RWPE2 (cell line): Measurements from ENCODE around the gene DPEP1.

ENCODE experiments used
- ATAC-seq: fragments of 200-7000 bp; cut with Tn5 transposase; 3 replicates; pipeline ENCODE4 v1.9.1; 2021; ENCODE audit warnings: low read depth
- DNase-seq: peaks from one replicate; pipeline ENCODE4 v3.0.0-alpha.2; 2020; ENCODE audit warnings: low spot score
- H3K27ac ChIP-seq: fragments of 450-650 bp; 2 replicates; pipeline ENCODE4 v1.5.1; 2017; ENCODE audit warnings: mild to moderate bottlenecking; ENCODE audit not compliant: poor library complexity, severe bottlenecking
- H3K27me3 ChIP-seq: fragments of 250-450 bp; sonication (Bioruptor Pico); 2 replicates; pipeline ENCODE4 v1.5.1; 2021; ENCODE audit warnings: mild to moderate bottlenecking, moderate library complexity; ENCODE audit not compliant: insufficient read depth, poor library complexity, severe bottlenecking
- H3K36me3 ChIP-seq: fragments of 250-450 bp; sonication (Bioruptor Pico); 2 replicates; pipeline ENCODE4 v1.5.1; 2020; ENCODE audit warnings: low read depth, mild to moderate bottlenecking, moderate library complexity
- H3K4me1 ChIP-seq: fragments of 250-450 bp; sonication (Bioruptor Pico); 2 replicates; pipeline ENCODE4 v1.5.1; 2021; ENCODE audit warnings: mild to moderate bottlenecking, moderate library complexity; ENCODE audit not compliant: insufficient read depth, poor library complexity, severe bottlenecking
- H3K4me3 ChIP-seq: fragments of 250-450 bp; sonication (Bioruptor Pico); 2 replicates; pipeline ENCODE4 v1.5.1; 2021; ENCODE audit warnings: mild to moderate bottlenecking, moderate library complexity; ENCODE audit not compliant: severe bottlenecking
- H3K9me3 ChIP-seq: fragments of 250-450 bp; sonication (Bioruptor Pico); 2 replicates; pipeline ENCODE4 v1.5.1; 2021; ENCODE audit warnings: mild to moderate bottlenecking, moderate library complexity; ENCODE audit not compliant: severe bottlenecking
- CTCF ChIP-seq: fragments of 450-650 bp; IDR thresholded peaks from one replicate; pipeline ENCODE4 v1.5.1; 2017; ENCODE audit warnings: mild to moderate bottlenecking, moderate library complexity; ENCODE audit not compliant: poor library complexity, severe bottlenecking

Gene DPEP1

DNA sequence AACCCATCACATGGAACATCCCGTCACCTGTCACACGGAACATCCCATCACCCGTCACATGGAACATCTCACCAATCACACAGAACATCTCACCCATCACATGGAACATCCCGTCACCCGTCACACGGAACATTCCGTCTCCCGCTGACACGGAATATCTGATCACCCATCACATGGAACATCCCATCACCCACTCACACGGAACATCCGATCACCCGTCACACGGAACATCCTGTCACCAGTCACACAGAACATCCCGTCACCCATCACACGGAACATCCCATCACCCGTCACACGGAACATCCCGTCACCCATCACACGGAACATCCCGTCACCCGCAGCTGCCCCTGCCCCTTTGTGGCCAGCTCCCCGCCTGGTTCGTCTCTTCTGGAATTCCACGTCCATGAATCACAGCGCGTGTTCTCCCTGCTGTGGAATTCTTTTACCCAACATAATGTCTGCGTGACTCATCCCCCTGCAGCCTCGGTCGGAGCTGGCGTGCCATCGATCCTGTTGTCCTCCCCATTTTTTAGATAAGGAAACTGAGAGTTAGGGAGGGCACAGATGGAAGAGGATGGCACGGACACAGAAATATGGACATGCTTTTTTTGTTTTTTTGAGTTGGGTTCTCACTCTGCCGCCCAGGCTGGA is 32.3 kb upstream of the DPEP1 start:
- TF ChIP-seq CTCF = no peak
- Histone ChIP-seq H3K27ac (peak overlapping the region; percentile 71), H3K36me3 (peaks cover 13% of the 10 kb centered on the region), H3K9me3 (no peaks in the 10 kb centered on the region), H3K27me3 (no peaks in the 10 kb centered on the region), H3K4me3 (no peak overlapping the region), H3K4me1 (peaks cover 13% of the 10 kb centered on the region)
- DNase-seq (peak; percentile 90), ATAC-seq (peak; percentile 81)

- ATAC-seq (peak; percentile 40), DNase-seq (peak; percentile 67)
- no peak overlapping the region for H3K4me3 ChIP-seq
- H3K27ac ChIP-seq = peak overlapping the region; percentile 71
- no peaks in the 10 kb centered on the region for H3K27me3 ChIP-seq
- TF ChIP-seq CTCF = no peak
- H3K9me3 ChIP-seq = no peaks in the 10 kb centered on the region
- H3K4me1 ChIP-seq = peaks cover 18% of the 10 kb centered on the region
- H3K36me3 ChIP-seq = peaks cover 17% of the 10 kb centered on the region
Observed at GRCh38 chr16:89581861-89582563, 31.4 kb upstream of the DPEP1 start.

GRCh38 chr16:89582614-89583196 is 30.7 kb upstream of the DPEP1 start:
- Histone ChIP-seq H3K36me3 (peaks cover 12% of the 10 kb centered on the region), H3K4me1 (peaks cover 18% of the 10 kb centered on the region), H3K27me3 (no peaks in the 10 kb centered on the region), H3K4me3 (no peak overlapping the region), H3K9me3 (no peaks in the 10 kb centered on the region), H3K27ac (peak overlapping the region; percentile 71)
- DNase-seq (no peak), ATAC-seq (no peak)
- TF ChIP-seq CTCF = no peak

DNA sequence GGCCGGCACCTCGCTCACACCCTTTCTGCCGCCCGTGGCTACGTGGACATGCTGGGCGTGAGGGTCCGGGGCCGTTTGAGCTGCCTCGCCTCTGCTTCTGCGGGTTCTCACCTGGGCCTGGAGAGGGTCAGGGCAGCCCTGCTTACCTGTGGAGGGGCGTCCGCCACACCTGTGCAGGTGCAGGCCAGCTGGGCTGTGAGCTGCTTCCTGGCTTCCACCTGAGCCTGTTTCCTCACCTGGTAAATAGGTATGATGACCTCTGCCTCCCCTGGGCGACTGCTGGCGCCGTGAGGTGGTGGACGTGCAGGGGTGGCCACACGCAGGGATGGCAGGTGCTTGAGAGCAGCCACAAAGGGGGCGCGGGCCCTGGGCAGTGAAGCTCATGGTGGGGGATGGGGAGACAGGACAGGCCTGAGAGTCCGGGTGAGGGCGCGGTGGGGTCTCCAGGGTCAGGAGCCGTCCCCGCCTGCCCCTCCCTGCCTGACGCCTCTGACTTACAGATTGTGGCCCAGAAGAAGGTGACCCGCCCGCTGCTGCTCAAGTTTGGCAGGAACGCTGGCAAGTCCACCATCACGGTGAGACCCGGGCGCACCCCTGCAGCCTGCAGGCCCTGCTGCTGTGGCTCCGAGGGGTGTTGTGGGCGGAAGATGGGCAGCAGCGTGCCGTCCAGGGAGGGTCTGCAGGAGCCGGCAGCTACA is 30.1 kb upstream of the DPEP1 start:
- no peak for ATAC-seq
- DNase-seq = peak; percentile 70
- TF ChIP-seq CTCF = no peak
- Histone ChIP-seq H3K9me3 (no peaks in the 10 kb centered on the region), H3K4me1 (peaks cover 18% of the 10 kb centered on the region), H3K4me3 (no peak overlapping the region), H3K36me3 (peaks cover 9% of the 10 kb centered on the region), H3K27ac (no peak overlapping the region), H3K27me3 (no peaks in the 10 kb centered on the region)
